ENCODE results near the gene UQCC2. TPM values are rescaled to one million over a fixed set of nuclear protein-coding genes. Genes with fewer than 3 reads are reported as not detected.
A peak's percentile ranks its signal among the peaks of the same experiment; 100 is the strongest.

Gene UQCC2
- total and polyA plus RNA-seq, 2 experiments from 2014 or later: 31.7 to 138 TPM

- Histone ChIP-seq H3K36me3 (ENCODE audit: low read depth) (no peaks in the 10 kb centered on the region; the same call in 1 of the 2 replicates), H2AFZ (no peak overlapping the region), H3F3A (ENCODE audit: insufficient read depth) (no peaks in the 10 kb centered on the region), H3K9ac (no peak overlapping the region), H3K27me3 (replicated peaks; ENCODE audit: insufficient read depth) (no peaks in the 10 kb centered on the region), H3K4me3 (no peak overlapping the region), H3K4me2 (ENCODE audit: unreplicated experiment) (no peak overlapping the region), H3K9me2 (ENCODE audit: insufficient read depth) (no peaks in the 10 kb centered on the region), H3K9me3 (ENCODE audit: low read depth) (no peaks in the 10 kb centered on the region), H3K4me1 (ENCODE audit: insufficient read depth) (peaks cover 4% of the 10 kb centered on the region; the same call in 1 of the 2 replicates), H4K20me1 (ENCODE audit: insufficient read depth) (no peaks in the 10 kb centered on the region), H3K79me2 (ENCODE audit: insufficient read depth) (no peaks in the 10 kb centered on the region), H3K27ac (no peak overlapping the region)
- no peak for DNase-seq
- TF ChIP-seq EZH2 (IDR thresholded peaks at IDR 0.05; ENCODE audit: insufficient read depth, poor library complexity, severe bottlenecking) (no peak), EZH2phosphoT487 (IDR thresholded peaks at IDR 0.05; ENCODE audit: insufficient read depth, low read depth) (no peak)
- 89 to 91% methylated on average over 13 to 16 of the region's 16 CpGs for WGBS, 2 experiments (ENCODE audit: low coverage in 1 of 2, low lambda C conversion rate in 2 of 2, missing lambda C conversion rate in 2 of 2)
- in situ Hi-C loops (cut with MboI): no loop called here
Measured at GRCh38 chr6:33684428-33684896, 27.0 kb downstream of the UQCC2 start.

DNA sequence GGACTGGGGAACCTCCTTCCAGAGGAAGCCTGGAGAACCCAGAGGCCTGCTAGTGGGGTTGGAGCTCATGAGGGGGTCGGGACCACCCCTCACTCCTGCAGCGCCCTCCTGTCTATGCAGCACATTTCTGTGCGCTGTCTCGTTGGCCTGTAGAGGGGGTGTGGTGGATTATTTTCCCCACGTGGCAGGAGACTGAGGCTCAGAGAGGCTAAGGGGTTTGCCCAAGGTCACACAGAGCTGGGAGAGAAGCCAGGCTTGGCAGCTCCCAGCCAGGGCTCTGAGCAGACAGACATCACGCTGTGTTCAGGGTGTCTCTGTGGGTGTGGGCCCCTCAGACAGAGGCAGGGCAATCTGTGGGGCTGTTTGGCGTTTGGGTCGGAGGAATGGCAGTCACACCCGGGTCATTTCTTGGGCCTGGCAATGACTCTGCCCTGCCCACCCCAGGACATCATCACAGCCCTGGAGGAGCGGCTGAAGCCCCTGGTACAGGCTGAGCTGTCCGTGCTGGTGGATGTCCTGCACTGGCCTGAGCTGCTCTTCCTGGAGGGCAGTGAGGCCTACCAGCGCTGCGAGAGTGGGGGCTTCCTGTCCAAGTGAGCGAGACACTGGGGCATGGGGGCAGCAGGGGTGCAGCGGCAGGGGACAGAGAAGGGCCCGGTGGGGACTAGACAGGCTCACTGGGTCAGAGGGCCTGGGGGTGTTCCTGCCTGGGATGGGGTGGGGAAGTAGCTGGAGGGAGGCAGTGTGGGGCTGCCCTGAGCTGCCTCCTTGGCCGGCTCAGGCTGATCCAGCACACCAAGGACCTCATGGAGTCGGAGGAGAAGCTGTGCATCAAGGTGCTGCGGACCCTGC lies 27.7 kb downstream of the UQCC2 start:
- 67 to 73% methylated on average over 16 to 19 of the region's 19 CpGs for WGBS, 2 experiments (ENCODE audit: low coverage in 1 of 2, low lambda C conversion rate in 2 of 2, missing lambda C conversion rate in 2 of 2)
- H3K9ac ChIP-seq: no peak overlapping the region
- H3K9me3 ChIP-seq (ENCODE audit: low read depth): no peaks in the 10 kb centered on the region
- H2AFZ ChIP-seq: no peak overlapping the region
- H3K4me2 ChIP-seq (ENCODE audit: unreplicated experiment): no peak overlapping the region
- no peaks in the 10 kb centered on the region for H3K79me2 ChIP-seq (ENCODE audit: insufficient read depth)
- no peak overlapping the region for H3K4me3 ChIP-seq
- H3K27ac ChIP-seq: no peak overlapping the region
- no peaks in the 10 kb centered on the region for H3F3A ChIP-seq (ENCODE audit: insufficient read depth)
- no peaks in the 10 kb centered on the region for H3K9me2 ChIP-seq (ENCODE audit: insufficient read depth)
- H4K20me1 ChIP-seq (ENCODE audit: insufficient read depth): no peaks in the 10 kb centered on the region
- no peak for DNase-seq
- TF ChIP-seq EZH2 (IDR thresholded peaks at IDR 0.05; ENCODE audit: insufficient read depth, poor library complexity, severe bottlenecking): no peak
- no peak for TF ChIP-seq EZH2phosphoT487 (IDR thresholded peaks at IDR 0.05; ENCODE audit: insufficient read depth, low read depth)
- peaks cover 4% of the 10 kb centered on the region; the same call in 1 of the 2 replicates for H3K4me1 ChIP-seq (ENCODE audit: insufficient read depth)
- no peaks in the 10 kb centered on the region; the same call in 1 of the 2 replicates for H3K36me3 ChIP-seq (ENCODE audit: low read depth)
- in situ Hi-C loops (cut with MboI): no loop called here
- H3K27me3 ChIP-seq (replicated peaks; ENCODE audit: insufficient read depth): no peaks in the 10 kb centered on the region

GRCh38 chr6:33683051-33683571 lies 28.4 kb downstream of the UQCC2 start:
- Histone ChIP-seq H3K79me2 (ENCODE audit: insufficient read depth) (no peaks in the 10 kb centered on the region), H3K9ac (no peak overlapping the region), H3K4me3 (no peak overlapping the region), H4K20me1 (ENCODE audit: insufficient read depth) (no peaks in the 10 kb centered on the region), H3K4me1 (ENCODE audit: insufficient read depth) (peaks cover 4% of the 10 kb centered on the region; the same call in 1 of the 2 replicates), H2AFZ (no peak overlapping the region), H3K4me2 (ENCODE audit: unreplicated experiment) (no peak overlapping the region), H3K36me3 (ENCODE audit: low read depth) (no peaks in the 10 kb centered on the region), H3K27me3 (replicated peaks; ENCODE audit: insufficient read depth) (no peaks in the 10 kb centered on the region), H3K9me2 (ENCODE audit: insufficient read depth) (no peaks in the 10 kb centered on the region), H3K27ac (no peak overlapping the region), H3K9me3 (ENCODE audit: low read depth) (no peaks in the 10 kb centered on the region), H3F3A (ENCODE audit: insufficient read depth) (no peaks in the 10 kb centered on the region)
- TF ChIP-seq EZH2phosphoT487 (IDR thresholded peaks at IDR 0.05; ENCODE audit: insufficient read depth, low read depth) (no peak), EZH2 (IDR thresholded peaks at IDR 0.05; ENCODE audit: insufficient read depth, poor library complexity, severe bottlenecking) (no peak)
- in situ Hi-C loops (cut with MboI): no loop called here
- WGBS, 2 experiments (ENCODE audit: low coverage in 1 of 2, low lambda C conversion rate in 2 of 2, missing lambda C conversion rate in 2 of 2): 32 to 56% methylated on average over 12 to 13 of the region's 15 CpGs
- peak; percentile 23 for DNase-seq

GRCh38 chr6:33682341-33682740 lies 29.2 kb downstream of the UQCC2 start:
- peaks cover 8% of the 10 kb centered on the region for H3K4me1 ChIP-seq (ENCODE audit: insufficient read depth)
- no peaks in the 10 kb centered on the region for H3F3A ChIP-seq (ENCODE audit: insufficient read depth)
- H4K20me1 ChIP-seq (ENCODE audit: insufficient read depth): no peaks in the 10 kb centered on the region
- no peak overlapping the region for H3K27ac ChIP-seq
- in situ Hi-C loops (cut with MboI): no loop called here
- H2AFZ ChIP-seq: no peak overlapping the region
- H3K9me2 ChIP-seq (ENCODE audit: insufficient read depth): no peaks in the 10 kb centered on the region
- H3K36me3 ChIP-seq (ENCODE audit: low read depth): no peaks in the 10 kb centered on the region
- no peak for DNase-seq
- 92 to 96% methylated on average over 13 of the region's 13 CpGs for WGBS, 2 experiments (ENCODE audit: low coverage in 1 of 2, low lambda C conversion rate in 2 of 2, missing lambda C conversion rate in 2 of 2)
- no peak overlapping the region for H3K9ac ChIP-seq
- no peaks in the 10 kb centered on the region for H3K27me3 ChIP-seq (replicated peaks; ENCODE audit: insufficient read depth)
- no peak overlapping the region for H3K4me2 ChIP-seq (ENCODE audit: unreplicated experiment)
- H3K9me3 ChIP-seq (ENCODE audit: low read depth): no peaks in the 10 kb centered on the region
- TF ChIP-seq EZH2 (IDR thresholded peaks at IDR 0.05; ENCODE audit: insufficient read depth, poor library complexity, severe bottlenecking) (no peak), EZH2phosphoT487 (IDR thresholded peaks at IDR 0.05; ENCODE audit: insufficient read depth, low read depth) (no peak)
- H3K79me2 ChIP-seq (ENCODE audit: insufficient read depth): no peaks in the 10 kb centered on the region
- no peak overlapping the region for H3K4me3 ChIP-seq

Data from GM23248 (cell line).